Liver (tissue), 9 donors: Measurements from ENCODE around the gene TMEM63C. TPM values are rescaled to one million over a fixed set of nuclear protein-coding genes. Genes with fewer than 3 reads are reported as not detected.

Experiments used
- DNase-seq: peaks from one replicate; pipeline ENCODE4 v3.0.0-alpha.2; 2017; ENCODE audit warnings: low spot score
- H3K27ac ChIP-seq, 2 donors: one replicate each; pipeline ENCODE4 v1.7.0; 2013; ENCODE audit warnings: inconsistent platforms in 2 of 2, low read length in 2 of 2, control low read depth in 1 of 2, low read depth in 1 of 2, mild to moderate bottlenecking in 1 of 2
- H3K27me3 ChIP-seq, 4 donors: one replicate each; pipeline versions ENCODE4 v1.6.1 to v1.7.0; 2013; ENCODE audit warnings: low read length in 3 of 4, inconsistent platforms in 1 of 4, mild to moderate bottlenecking in 1 of 4, moderate library complexity in 1 of 4; ENCODE audit not compliant: control insufficient read depth in 4 of 4, insufficient read depth in 4 of 4
- H3K36me3 ChIP-seq, 4 donors: one replicate each; pipeline versions ENCODE4 v1.6.1 to v1.7.0; 2013; ENCODE audit warnings: low read length in 3 of 4, mild to moderate bottlenecking in 3 of 4, low read depth in 1 of 4, moderate library complexity in 1 of 4; ENCODE audit not compliant: control insufficient read depth in 4 of 4, insufficient read depth in 3 of 4
- H3K4me1 ChIP-seq, 4 donors: one replicate each; pipeline versions ENCODE4 v1.6.1 to v1.7.0; 2013; ENCODE audit warnings: low read length in 3 of 4, mild to moderate bottlenecking in 3 of 4, moderate library complexity in 1 of 4; ENCODE audit not compliant: control insufficient read depth in 4 of 4, insufficient read depth in 4 of 4
- H3K4me3 ChIP-seq, 3 donors: one replicate each; pipeline versions ENCODE4 v1.6.1 to v1.7.0; 2013; ENCODE audit warnings: low read length in 3 of 3, control low read depth in 1 of 3, low read depth in 1 of 3, mild to moderate bottlenecking in 1 of 3
- H3K9ac ChIP-seq, 2 donors: one replicate each; pipeline ENCODE4 v1.7.0; 2013; ENCODE audit warnings: low read length in 2 of 2, mild to moderate bottlenecking in 2 of 2, moderate library complexity in 2 of 2, control low read depth in 1 of 2, low read depth in 1 of 2
- H3K9me3 ChIP-seq, 4 donors: one replicate each; pipeline versions ENCODE4 v1.6.1 to v1.7.0; 2013; ENCODE audit warnings: low read length in 3 of 4; ENCODE audit not compliant: control insufficient read depth in 4 of 4
- EGR1 ChIP-seq, 2 donors: IDR thresholded peaks; 2 replicates each; pipeline ENCODE4 v1.6.1; 2016 to 2018; ENCODE audit warnings: antibody characterized with exemption in 2 of 2, low read depth in 2 of 2
- FOXA1 ChIP-seq: IDR thresholded peaks from 2 replicates; pipeline ENCODE4 v1.6.1; 2016; ENCODE audit warnings: antibody characterized with exemption
- FOXA2 ChIP-seq: IDR thresholded peaks from 2 replicates; pipeline ENCODE4 v1.6.1; 2016; ENCODE audit warnings: antibody characterized with exemption
- GABPA ChIP-seq, 2 donors: IDR thresholded peaks in 1 of 2; conservative IDR thresholded peaks in 1 of 2; 2 replicates each; pipeline ENCODE4 v1.6.1; 2016; ENCODE audit warnings: antibody characterized with exemption in 2 of 2, mild to moderate bottlenecking in 1 of 2, moderate library complexity in 1 of 2
- HNF4A ChIP-seq, 2 donors: conservative IDR thresholded peaks; 2 replicates each; pipeline ENCODE4 v1.6.1; 2016; ENCODE audit warnings: antibody characterized with exemption in 2 of 2, mild to moderate bottlenecking in 2 of 2
- HNF4G ChIP-seq: IDR thresholded peaks from 2 replicates; pipeline ENCODE4 v1.6.1; 2016; ENCODE audit warnings: antibody characterized with exemption
- JUND ChIP-seq, 2 donors: IDR thresholded peaks; 2 replicates each; pipeline ENCODE4 v1.6.1; 2016; ENCODE audit warnings: antibody characterized with exemption in 2 of 2
- NR2F2 ChIP-seq: IDR thresholded peaks from 2 replicates; pipeline ENCODE4 v1.6.1; 2016; ENCODE audit warnings: antibody characterized with exemption
- RAD21 ChIP-seq, 2 donors: IDR thresholded peaks; 2 replicates each; pipeline ENCODE4 v1.6.1; 2016; ENCODE audit warnings: antibody characterized with exemption in 2 of 2, mild to moderate bottlenecking in 2 of 2
- RXRA ChIP-seq, 2 donors: IDR thresholded peaks; 2 replicates each; pipeline ENCODE4 v1.6.1; 2017 to 2018; ENCODE audit warnings: antibody characterized with exemption in 2 of 2, mild to moderate bottlenecking in 1 of 2
- SP1 ChIP-seq: IDR thresholded peaks from 2 replicates; pipeline ENCODE4 v1.6.1; 2018; ENCODE audit warnings: antibody characterized with exemption, mild to moderate bottlenecking
- TAF1 ChIP-seq: conservative IDR thresholded peaks from 2 replicates; pipeline ENCODE4 v1.6.1; 2016; ENCODE audit warnings: antibody characterized with exemption, mild to moderate bottlenecking
- YY1 ChIP-seq: IDR thresholded peaks from 2 replicates; pipeline ENCODE4 v1.6.1; 2016; ENCODE audit warnings: antibody characterized with exemption, mild to moderate bottlenecking
- WGBS: extraction: QIAGEN DNeasy Blood & Tissue Kit; methylation state at CpG from one replicate; pipeline ENCODE4 v1.1.7; 2013; 5-methylcytosine and 5-hydroxymethylcytosine counted together
- polyA plus RNA-seq, 2 donors: library from polyadenylated mRNA; stranded (reverse) in 1 of 2; unstranded in 1 of 2; fragments of 200-250 nt in 1 of 2; fragments of >200 nt in 1 of 2; fragmentation: Nextera tagmentation in 1 of 2; extraction: Ambion mirVana in 1 of 2; gene quantifications; one replicate each; pipeline versions ENCODE4 v1.2.1 to v1.2.3, GENCODE V29; 2013 to 2015
- total RNA-seq, 2 donors: library from RNA; depleted of rRNA; stranded (reverse); fragments of >200 nt; gene quantifications; one replicate each; pipeline ENCODE4 v1.2.3, GENCODE V29; 2014
- TF ChIP-seq, protein P1 (sequence below): fragments of 150-350 bp; IDR thresholded peaks from 2 replicates; pipeline ENCODE4 v1.5.1; 2017; ENCODE audit warnings: improper control_type of control experiment, low read depth, low read length; ENCODE audit not compliant: missing input control
- TF ChIP-seq, protein P2 (sequence below): IDR thresholded peaks from 2 replicates; pipeline ENCODE4 v1.6.1; 2016; ENCODE audit warnings: antibody characterized with exemption, mild to moderate bottlenecking
- TF ChIP-seq, protein P3 (sequence below): IDR thresholded peaks from 2 replicates; pipeline ENCODE4 v1.6.1; 2016; ENCODE audit warnings: antibody characterized with exemption
- TF ChIP-seq, protein P4 (sequence below): IDR thresholded peaks from 2 replicates; pipeline ENCODE4 v1.6.1; 2016; ENCODE audit warnings: antibody characterized with exemption
- TF ChIP-seq, protein P5 (sequence below): IDR thresholded peaks from 2 replicates; pipeline ENCODE4 v1.6.1; 2016; ENCODE audit warnings: antibody characterized with exemption
- donor health status: healthy.
- donor health status: healthy.
- donor health status: healthy.
- donor health status: healthy.
- donor health status: healthy.

TMEM63C gene
- total and polyA plus RNA-seq, 4 donors: 0.13 to 1.6 (median 0.25) TPM; not detected in 1

GRCh38 chr14:77198561-77198960 lies 17.0 kb downstream of the TMEM63C start:
- WGBS: 79% methylated on average over 6 of the region's 6 CpGs
- no peaks in the 10 kb centered on the region for H3K36me3 ChIP-seq
- TF ChIP-seq HNF4A (conservative IDR thresholded peaks at IDR 0.05) (no peak), TAF1 (no peak), HNF4G (no peak), SP1 (no peak), RAD21 (IDR thresholded peaks at IDR 0.05) (no peak), YY1 (no peak), FOXA2 (no peak), GABPA (IDR thresholded peaks at IDR 0.05 in 1 of 2, conservative IDR thresholded peaks at IDR 0.05 in 1 of 2) (no peak), FOXA1 (no peak), RXRA (IDR thresholded peaks at IDR 0.05) (no peak), JUND (IDR thresholded peaks at IDR 0.05) (no peak), EGR1 (IDR thresholded peaks at IDR 0.05; ENCODE audit: low read depth in 2 of 2) (no peak), NR2F2 (no peak)
- TF ChIP-seq, protein P1, sequence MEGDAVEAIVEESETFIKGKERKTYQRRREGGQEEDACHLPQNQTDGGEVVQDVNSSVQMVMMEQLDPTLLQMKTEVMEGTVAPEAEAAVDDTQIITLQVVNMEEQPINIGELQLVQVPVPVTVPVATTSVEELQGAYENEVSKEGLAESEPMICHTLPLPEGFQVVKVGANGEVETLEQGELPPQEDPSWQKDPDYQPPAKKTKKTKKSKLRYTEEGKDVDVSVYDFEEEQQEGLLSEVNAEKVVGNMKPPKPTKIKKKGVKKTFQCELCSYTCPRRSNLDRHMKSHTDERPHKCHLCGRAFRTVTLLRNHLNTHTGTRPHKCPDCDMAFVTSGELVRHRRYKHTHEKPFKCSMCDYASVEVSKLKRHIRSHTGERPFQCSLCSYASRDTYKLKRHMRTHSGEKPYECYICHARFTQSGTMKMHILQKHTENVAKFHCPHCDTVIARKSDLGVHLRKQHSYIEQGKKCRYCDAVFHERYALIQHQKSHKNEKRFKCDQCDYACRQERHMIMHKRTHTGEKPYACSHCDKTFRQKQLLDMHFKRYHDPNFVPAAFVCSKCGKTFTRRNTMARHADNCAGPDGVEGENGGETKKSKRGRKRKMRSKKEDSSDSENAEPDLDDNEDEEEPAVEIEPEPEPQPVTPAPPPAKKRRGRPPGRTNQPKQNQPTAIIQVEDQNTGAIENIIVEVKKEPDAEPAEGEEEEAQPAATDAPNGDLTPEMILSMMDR: no peak
- TF ChIP-seq, protein P2, sequence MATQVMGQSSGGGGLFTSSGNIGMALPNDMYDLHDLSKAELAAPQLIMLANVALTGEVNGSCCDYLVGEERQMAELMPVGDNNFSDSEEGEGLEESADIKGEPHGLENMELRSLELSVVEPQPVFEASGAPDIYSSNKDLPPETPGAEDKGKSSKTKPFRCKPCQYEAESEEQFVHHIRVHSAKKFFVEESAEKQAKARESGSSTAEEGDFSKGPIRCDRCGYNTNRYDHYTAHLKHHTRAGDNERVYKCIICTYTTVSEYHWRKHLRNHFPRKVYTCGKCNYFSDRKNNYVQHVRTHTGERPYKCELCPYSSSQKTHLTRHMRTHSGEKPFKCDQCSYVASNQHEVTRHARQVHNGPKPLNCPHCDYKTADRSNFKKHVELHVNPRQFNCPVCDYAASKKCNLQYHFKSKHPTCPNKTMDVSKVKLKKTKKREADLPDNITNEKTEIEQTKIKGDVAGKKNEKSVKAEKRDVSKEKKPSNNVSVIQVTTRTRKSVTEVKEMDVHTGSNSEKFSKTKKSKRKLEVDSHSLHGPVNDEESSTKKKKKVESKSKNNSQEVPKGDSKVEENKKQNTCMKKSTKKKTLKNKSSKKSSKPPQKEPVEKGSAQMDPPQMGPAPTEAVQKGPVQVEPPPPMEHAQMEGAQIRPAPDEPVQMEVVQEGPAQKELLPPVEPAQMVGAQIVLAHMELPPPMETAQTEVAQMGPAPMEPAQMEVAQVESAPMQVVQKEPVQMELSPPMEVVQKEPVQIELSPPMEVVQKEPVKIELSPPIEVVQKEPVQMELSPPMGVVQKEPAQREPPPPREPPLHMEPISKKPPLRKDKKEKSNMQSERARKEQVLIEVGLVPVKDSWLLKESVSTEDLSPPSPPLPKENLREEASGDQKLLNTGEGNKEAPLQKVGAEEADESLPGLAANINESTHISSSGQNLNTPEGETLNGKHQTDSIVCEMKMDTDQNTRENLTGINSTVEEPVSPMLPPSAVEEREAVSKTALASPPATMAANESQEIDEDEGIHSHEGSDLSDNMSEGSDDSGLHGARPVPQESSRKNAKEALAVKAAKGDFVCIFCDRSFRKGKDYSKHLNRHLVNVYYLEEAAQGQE: no peak
- TF ChIP-seq, protein P3, sequence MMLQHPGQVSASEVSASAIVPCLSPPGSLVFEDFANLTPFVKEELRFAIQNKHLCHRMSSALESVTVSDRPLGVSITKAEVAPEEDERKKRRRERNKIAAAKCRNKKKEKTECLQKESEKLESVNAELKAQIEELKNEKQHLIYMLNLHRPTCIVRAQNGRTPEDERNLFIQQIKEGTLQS: no peak
- TF ChIP-seq, protein P4, sequence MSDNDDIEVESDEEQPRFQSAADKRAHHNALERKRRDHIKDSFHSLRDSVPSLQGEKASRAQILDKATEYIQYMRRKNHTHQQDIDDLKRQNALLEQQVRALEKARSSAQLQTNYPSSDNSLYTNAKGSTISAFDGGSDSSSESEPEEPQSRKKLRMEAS: no peak
- TF ChIP-seq, protein P5, sequence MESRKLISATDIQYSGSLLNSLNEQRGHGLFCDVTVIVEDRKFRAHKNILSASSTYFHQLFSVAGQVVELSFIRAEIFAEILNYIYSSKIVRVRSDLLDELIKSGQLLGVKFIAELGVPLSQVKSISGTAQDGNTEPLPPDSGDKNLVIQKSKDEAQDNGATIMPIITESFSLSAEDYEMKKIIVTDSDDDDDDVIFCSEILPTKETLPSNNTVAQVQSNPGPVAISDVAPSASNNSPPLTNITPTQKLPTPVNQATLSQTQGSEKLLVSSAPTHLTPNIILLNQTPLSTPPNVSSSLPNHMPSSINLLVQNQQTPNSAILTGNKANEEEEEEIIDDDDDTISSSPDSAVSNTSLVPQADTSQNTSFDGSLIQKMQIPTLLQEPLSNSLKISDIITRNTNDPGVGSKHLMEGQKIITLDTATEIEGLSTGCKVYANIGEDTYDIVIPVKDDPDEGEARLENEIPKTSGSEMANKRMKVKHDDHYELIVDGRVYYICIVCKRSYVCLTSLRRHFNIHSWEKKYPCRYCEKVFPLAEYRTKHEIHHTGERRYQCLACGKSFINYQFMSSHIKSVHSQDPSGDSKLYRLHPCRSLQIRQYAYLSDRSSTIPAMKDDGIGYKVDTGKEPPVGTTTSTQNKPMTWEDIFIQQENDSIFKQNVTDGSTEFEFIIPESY: no peak
- no peak overlapping the region for H3K27ac ChIP-seq
- H3K27me3 ChIP-seq: peaks cover 0 to 9% (median 0%) of the 10 kb centered on the region in 4 donors
- H3K4me1 ChIP-seq: no peaks in the 10 kb centered on the region
- no peaks in the 10 kb centered on the region for H3K9me3 ChIP-seq
- no peak overlapping the region for H3K9ac ChIP-seq
- no peak overlapping the region for H3K4me3 ChIP-seq
- no peak for DNase-seq
